Measurements from ENCODE around the gene CCL21.
A peak's percentile ranks its signal among the peaks of the same experiment; 100 is the strongest.

CCL21 gene

GRCh38 chr9:34686231-34686630, 23.7 kb downstream of the CCL21 start:
- no peak for DNase-seq (ENCODE audit: low read depth)
- TF ChIP-seq, protein P1, sequence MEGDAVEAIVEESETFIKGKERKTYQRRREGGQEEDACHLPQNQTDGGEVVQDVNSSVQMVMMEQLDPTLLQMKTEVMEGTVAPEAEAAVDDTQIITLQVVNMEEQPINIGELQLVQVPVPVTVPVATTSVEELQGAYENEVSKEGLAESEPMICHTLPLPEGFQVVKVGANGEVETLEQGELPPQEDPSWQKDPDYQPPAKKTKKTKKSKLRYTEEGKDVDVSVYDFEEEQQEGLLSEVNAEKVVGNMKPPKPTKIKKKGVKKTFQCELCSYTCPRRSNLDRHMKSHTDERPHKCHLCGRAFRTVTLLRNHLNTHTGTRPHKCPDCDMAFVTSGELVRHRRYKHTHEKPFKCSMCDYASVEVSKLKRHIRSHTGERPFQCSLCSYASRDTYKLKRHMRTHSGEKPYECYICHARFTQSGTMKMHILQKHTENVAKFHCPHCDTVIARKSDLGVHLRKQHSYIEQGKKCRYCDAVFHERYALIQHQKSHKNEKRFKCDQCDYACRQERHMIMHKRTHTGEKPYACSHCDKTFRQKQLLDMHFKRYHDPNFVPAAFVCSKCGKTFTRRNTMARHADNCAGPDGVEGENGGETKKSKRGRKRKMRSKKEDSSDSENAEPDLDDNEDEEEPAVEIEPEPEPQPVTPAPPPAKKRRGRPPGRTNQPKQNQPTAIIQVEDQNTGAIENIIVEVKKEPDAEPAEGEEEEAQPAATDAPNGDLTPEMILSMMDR (IDR thresholded peaks at IDR 0.05; ENCODE audit: control insufficient read depth, extremely low read depth, insufficient read depth), result no peak
- H3K4me3 ChIP-seq (ENCODE audit: low read depth, low read length), result no peak overlapping the region

GRCh38 chr9:34685591-34685990, 24.3 kb downstream of the CCL21 start:
- no peak for DNase-seq (ENCODE audit: low read depth)
- TF ChIP-seq, protein P1 (IDR thresholded peaks at IDR 0.05; ENCODE audit: control insufficient read depth, extremely low read depth, insufficient read depth), result no peak
- no peak overlapping the region for H3K4me3 ChIP-seq (ENCODE audit: low read depth, low read length)

DNA sequence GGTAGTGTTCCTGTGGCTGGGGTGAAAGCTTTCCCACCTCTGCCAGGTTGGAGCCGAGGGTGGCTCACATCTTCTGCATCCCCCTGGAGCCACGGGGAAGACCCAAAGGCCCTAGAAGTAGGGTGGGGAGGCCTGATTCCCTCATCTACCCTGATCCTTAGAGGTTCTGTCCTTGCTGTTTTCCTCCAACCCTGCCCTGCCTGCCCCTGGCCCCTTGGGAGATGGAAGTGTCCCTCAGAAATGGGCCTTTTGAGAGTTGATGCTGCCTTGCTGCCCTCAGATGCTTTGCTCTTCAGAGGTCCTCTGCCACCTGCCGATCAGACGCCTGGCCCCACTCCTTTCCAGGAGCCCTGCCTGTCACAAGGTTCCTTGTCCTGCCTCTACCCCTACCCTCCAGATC, 25.1 kb downstream of the CCL21 start:
- TF ChIP-seq, protein P1 (IDR thresholded peaks at IDR 0.05; ENCODE audit: control insufficient read depth, extremely low read depth, insufficient read depth), result no peak
- no peak overlapping the region for H3K4me3 ChIP-seq (ENCODE audit: low read depth, low read length)
- no peak for DNase-seq (ENCODE audit: low read depth)

DNA sequence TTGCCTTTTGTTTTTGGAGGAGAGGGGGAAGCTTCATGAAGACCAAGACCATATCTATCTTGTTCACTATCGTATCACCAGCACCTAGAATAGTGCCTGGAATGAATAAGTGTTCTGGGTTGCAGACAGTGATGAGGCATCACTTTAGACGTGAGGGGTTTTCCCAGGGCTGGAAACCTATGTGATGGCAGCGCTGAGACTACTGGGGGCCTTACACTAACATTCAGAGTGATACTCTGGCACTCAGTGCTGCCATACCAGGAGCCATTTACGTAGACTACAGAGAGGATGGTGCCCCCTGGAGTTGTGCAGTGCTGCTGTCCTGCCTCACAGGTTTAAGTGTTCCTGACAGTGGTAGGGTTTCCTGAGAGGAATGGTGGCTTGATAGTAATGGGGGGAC, 25.8 kb downstream of the CCL21 start:
- DNase-seq (ENCODE audit: low read depth), result no peak
- H3K4me3 ChIP-seq (ENCODE audit: low read depth, low read length), result no peak overlapping the region
- TF ChIP-seq, protein P1 (IDR thresholded peaks at IDR 0.05; ENCODE audit: control insufficient read depth, extremely low read depth, insufficient read depth), result no peak

DNA sequence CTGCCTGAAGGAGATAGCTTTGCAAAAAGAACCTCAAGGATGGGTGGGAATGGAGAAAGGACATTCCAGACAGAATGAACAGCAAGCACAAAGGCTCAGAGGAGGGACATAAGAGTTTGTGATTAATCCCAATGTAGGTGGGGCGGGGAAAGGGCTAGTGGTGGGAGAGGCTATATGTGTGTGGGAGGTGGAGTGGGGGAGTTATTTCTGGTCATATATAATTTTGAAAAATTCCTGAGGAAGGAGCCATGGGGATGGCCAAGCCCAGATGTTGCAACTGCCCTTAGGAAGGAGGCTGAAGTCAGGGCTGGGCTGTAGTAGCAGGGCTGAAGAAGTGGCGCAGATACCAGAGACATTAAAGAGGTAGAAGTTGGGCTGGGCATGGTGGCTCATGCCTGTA, 34.1 kb downstream of the CCL21 start:
- TF ChIP-seq, protein P1 (IDR thresholded peaks at IDR 0.05; ENCODE audit: control insufficient read depth, extremely low read depth, insufficient read depth), result no peak
- H3K4me3 ChIP-seq (ENCODE audit: low read depth, low read length), result no peak overlapping the region
- DNase-seq (ENCODE audit: low read depth), result no peak

DNA sequence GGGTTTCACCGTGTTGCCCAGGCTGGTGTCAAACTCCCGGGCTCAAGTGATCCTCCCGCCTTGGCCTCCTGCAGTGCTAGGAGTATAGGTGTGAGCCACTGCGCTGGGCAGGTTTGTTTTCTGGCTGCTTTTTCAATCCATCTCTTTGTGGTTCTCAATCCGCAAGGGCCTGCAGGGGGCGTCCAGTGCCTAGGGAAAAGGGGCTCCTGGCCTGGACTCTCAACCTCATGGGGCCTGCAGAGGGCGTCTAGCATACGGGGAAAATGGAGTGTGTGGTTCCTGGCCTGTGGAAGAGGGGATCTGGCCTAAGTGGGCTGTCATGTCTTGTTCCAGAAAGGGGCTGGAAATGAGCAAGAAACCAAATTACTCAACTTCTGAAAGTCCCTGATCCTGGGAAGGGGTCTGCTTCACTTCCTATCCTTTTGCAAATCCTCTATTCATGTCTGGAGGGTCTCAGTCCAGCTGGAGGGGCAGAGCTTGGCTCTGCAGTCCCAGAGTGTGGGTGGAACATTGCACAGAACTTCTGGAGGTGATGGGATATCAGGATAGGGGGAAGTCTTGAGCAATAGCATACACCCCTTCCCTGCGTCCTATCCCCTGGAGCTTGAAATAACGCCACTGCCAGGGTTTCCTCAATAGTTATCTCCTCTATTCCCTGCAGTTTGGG, 34.8 kb downstream of the CCL21 start:
- DNase-seq (ENCODE audit: low read depth), result no peak
- TF ChIP-seq, protein P1 (IDR thresholded peaks at IDR 0.05; ENCODE audit: control insufficient read depth, extremely low read depth, insufficient read depth), result peak; percentile 83
- H3K4me3 ChIP-seq (ENCODE audit: low read depth, low read length), result no peak overlapping the region

- TF ChIP-seq, protein P1 (IDR thresholded peaks at IDR 0.05; ENCODE audit: control insufficient read depth, extremely low read depth, insufficient read depth), result no peak
- peak; percentile 53 for DNase-seq (ENCODE audit: low read depth)
- H3K4me3 ChIP-seq (ENCODE audit: low read depth, low read length), result no peak overlapping the region
Measured at GRCh38 chr9:34674440-34674839, 35.5 kb downstream of the CCL21 start.
